ES-I3 (cell line): ENCODE data around the gene NAA25.
A peak's percentile ranks its signal among the peaks of the same experiment; 100 is the strongest.
"Not testable (repeated sequence)": the region's sequence is repeated elsewhere in the genome, so short reads cannot be mapped to it uniquely, and the experiment has no call there.

Experiments
- H3K36me3 ChIP-seq: 2 replicates; pipeline ENCODE4 v1.6.1; 2013; ENCODE audit warnings: mild to moderate bottlenecking, low read length, control low read depth, moderate library complexity; ENCODE audit not compliant: insufficient read depth
- H3K4me1 ChIP-seq: 2 replicates; pipeline ENCODE4 v1.6.1; 2013; ENCODE audit warnings: mild to moderate bottlenecking, control low read depth, low read length; ENCODE audit not compliant: insufficient read depth
- H3K9ac ChIP-seq: 2 replicates; pipeline ENCODE4 v1.6.1; 2013; ENCODE audit warnings: low read depth, mild to moderate bottlenecking, low read length, moderate library complexity
- H3K9me3 ChIP-seq: 2 replicates; pipeline ENCODE4 v1.6.1; 2013; ENCODE audit warnings: mild to moderate bottlenecking, low read length, moderate library complexity; ENCODE audit not compliant: control insufficient read depth, insufficient read depth

The NAA25 gene

DNA sequence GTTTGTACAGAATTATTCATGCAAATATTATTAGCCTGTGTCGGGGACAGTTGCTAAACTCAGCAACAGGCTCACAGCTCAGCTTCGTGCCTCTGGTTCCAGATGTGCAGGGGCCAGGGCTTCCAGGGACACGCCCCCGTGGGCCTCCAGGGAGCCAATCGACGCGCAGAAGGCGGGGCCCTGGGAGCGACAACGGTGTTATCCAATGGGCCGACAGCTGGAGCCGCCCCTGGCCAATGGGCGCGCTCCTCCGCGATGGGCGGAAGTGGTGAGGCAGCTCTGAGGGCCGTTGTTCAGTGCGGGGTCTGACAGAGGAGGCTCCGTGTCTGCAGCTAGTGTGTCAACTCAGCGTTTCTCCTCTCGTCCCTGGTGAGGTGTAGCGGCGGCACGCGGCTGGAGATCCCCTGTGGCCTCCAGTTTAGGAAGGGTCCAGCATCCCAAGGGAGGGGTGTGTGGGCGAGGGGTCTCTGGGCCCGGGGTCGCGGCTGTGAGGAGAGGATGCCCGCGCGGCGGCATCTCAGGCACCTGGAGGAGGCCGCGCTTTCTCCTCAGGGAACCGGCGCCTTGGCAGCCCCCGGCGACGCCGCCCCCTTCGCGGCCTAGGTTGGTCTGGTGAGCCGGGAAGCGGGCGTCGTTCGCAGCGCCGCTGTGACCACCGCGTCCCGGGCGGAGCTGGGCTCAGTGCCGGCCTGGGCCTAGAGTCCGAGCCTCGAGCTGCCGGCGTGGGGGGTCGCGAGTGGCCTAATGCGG lies 16.8 kb upstream of the NAA25 start, which contains the start of gene TRAFD1:
TRAFD1 (plus strand) TSS at position 311 of the 750 bp plus-strand sequence. CDS start 4,963 bp downstream, outside the sequence.
- H3K4me1 ChIP-seq, result peaks cover 4% of the 10 kb centered on the region
- H3K9me3 ChIP-seq, result no peaks in the 10 kb centered on the region
- peak within 1 kb of the TSS; percentile 78; the same call in 1 of the 2 replicates for H3K9ac ChIP-seq
- H3K36me3 ChIP-seq, result no peaks in the 10 kb centered on the region

DNA sequence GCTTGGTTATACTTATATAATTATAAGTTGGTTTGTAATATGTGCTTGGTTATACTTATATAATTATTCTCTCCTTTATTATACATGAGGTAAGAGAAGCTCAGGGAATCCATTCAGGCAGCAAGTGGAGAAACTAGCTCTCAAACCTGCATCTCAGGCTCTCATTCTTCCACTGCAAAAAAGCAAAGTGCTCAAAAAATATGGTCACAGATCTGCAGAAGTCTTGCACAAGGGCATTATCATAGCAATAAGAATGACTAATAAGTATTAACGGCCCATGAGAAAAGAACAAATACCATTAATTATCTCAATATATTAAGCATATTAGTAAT lies 16.3 kb upstream of the NAA25 start:
- Histone ChIP-seq H3K9ac (no peak overlapping the region), H3K4me1 (peaks cover 4% of the 10 kb centered on the region), H3K36me3 (no peaks in the 10 kb centered on the region), H3K9me3 (no peaks in the 10 kb centered on the region)

DNA sequence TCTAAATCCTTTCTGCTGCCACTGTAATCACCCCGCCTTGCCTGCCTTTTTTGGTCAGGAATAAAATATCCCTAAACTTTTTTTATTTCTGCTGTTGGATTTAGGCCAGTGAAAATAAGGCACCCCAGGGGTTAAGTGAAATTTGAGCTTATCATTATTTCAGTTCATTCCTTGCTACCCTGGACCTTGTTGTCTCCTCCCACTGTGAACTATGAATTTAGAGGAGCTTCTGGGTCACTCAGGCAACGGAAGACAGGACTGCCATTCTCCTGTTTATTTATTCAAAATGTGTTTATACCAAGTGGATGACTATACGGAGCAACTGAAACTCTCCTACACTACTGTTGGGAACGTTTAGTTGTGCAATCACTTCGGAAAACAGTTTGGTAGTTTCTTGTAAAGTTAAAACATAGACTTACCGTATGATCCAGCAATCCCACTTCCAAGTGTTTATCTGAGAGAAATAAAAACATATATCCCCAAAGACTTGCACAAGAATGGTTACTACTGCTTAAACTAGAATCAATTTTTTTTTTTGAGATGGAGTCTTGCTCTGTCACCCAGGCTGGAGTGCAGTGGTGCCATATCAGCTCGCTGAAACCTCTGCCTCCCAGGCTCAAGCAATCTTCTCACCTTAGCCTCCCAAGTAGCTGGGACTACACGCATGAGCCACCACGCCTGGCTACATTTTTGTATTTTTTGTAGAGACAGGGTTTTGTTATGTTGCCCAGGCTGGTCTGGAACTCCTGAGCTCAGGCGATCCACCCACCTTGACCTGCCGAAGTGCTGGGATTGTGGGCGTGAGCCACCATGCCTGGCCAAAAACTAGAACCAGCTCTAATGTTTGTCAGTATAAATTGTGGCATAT lies 14.5 kb upstream of the NAA25 start:
- H3K9ac ChIP-seq, result no peak overlapping the region
- H3K36me3 ChIP-seq, result no peaks in the 10 kb centered on the region
- H3K4me1 ChIP-seq, result peaks cover 4% of the 10 kb centered on the region
- no peaks in the 10 kb centered on the region for H3K9me3 ChIP-seq

DNA sequence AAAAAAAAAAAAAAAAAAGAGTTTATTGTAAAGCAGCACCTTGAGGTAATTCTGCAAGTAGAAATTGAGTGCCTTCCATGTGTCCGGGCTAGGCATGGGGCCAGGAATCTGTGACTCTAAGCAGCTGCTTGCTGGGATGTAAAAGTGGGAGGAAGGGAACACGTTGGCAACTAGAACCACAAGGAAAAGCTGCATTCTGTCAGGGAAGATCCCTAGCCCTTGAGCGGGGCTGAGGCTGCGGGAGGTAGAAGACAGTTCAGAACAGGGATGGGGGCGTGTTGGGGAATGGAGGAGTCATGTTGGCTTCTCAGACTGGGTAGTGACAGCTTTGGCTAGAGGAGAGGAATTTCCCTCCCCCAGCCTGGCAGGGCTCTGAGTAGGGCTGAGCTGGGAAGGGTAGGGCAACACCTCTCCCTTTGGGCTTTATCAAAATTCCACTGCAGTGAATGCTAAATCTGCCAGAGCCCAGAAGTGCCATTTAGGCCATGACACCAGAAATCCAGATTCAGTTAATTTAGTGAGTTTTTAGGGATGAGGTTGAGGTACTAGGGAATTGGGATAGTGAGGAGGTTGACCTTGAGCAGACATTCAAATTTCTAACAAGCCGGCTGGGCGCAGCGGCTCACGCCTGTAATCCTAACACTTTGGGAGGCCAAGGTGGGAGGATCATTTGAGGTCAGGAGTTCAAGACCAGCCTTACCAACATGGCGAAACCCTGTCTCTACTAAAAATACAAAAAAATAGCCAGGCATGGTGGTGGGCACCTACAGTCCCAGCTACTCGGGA lies 13.4 kb upstream of the NAA25 start:
- no peak overlapping the region for H3K9ac ChIP-seq
- no peaks in the 10 kb centered on the region for H3K36me3 ChIP-seq
- no peaks in the 10 kb centered on the region for H3K9me3 ChIP-seq
- peaks cover 6% of the 10 kb centered on the region for H3K4me1 ChIP-seq

DNA sequence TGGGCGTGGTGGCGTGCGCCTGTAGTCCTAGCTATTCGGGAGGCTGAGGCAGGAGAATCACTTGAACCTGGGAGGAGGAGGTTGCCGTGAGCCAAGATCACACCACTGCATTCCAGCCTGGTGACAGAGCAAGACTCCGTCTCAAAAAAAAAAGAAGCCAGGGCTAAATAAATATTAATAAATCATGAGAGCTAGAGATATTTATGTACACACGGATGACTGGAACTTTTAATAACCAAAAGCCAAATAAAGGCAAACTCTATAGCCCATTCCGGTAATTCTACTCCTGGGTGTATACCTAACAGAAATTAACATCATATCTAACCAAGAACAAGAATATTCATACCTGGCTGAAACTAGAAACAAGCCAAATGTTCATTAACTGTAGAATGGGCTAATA lies 9.1 kb upstream of the NAA25 start:
- H3K36me3 ChIP-seq, result no peaks in the 10 kb centered on the region
- H3K4me1 ChIP-seq, result peaks cover 11% of the 10 kb centered on the region; the same call in 1 of the 2 replicates
- no peak overlapping the region for H3K9ac ChIP-seq
- no peaks in the 10 kb centered on the region for H3K9me3 ChIP-seq

- Histone ChIP-seq H3K4me1 (peaks cover 14% of the 10 kb centered on the region; the same call in 1 of the 2 replicates), H3K36me3 (no peaks in the 10 kb centered on the region), H3K9me3 (no peaks in the 10 kb centered on the region), H3K9ac (peak overlapping the region; percentile 37; the same call in 1 of the 2 replicates)
These were observed 7.9 kb upstream of the NAA25 start for GRCh38 chr12:112116232-112117060.

DNA sequence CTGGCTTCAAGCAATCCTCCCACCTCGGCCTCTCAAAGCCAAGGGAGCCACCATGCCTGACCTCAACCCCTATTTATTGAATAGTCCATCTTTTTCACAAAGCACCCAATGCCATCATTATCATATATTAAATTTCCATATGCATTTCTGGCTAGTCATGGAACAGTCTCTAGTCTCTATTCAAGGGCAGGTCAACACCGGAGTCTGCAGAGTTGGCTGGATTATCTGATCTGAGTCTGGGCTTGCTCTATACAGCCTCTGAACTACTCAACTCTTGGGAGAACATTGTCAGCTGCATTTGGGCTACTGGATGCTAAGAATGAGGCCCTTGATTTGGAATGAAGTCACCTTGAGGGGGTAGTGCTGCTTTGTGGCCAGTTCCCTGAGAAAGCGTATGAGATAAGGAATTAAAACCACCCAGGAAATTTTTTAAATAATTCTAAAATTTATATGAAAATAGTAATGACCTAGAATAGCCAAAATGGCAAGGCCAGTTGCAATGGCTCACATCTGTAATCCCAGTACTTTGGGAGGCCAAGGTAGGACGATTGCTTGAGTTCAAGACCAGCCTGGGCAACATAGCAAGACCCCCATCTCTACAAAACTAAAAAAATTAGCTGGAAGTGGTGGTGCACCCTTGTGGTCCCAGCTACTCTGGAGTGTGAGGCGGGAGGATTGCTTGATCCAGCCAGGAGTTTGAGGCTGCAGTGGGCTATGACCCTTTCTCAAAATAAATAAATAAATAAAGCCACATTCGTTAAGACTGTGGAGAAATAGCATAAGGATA lies 6.9 kb upstream of the NAA25 start:
- Histone ChIP-seq H3K9ac (no peak overlapping the region), H3K36me3 (no peaks in the 10 kb centered on the region), H3K9me3 (no peaks in the 10 kb centered on the region), H3K4me1 (peaks cover 19% of the 10 kb centered on the region)

DNA sequence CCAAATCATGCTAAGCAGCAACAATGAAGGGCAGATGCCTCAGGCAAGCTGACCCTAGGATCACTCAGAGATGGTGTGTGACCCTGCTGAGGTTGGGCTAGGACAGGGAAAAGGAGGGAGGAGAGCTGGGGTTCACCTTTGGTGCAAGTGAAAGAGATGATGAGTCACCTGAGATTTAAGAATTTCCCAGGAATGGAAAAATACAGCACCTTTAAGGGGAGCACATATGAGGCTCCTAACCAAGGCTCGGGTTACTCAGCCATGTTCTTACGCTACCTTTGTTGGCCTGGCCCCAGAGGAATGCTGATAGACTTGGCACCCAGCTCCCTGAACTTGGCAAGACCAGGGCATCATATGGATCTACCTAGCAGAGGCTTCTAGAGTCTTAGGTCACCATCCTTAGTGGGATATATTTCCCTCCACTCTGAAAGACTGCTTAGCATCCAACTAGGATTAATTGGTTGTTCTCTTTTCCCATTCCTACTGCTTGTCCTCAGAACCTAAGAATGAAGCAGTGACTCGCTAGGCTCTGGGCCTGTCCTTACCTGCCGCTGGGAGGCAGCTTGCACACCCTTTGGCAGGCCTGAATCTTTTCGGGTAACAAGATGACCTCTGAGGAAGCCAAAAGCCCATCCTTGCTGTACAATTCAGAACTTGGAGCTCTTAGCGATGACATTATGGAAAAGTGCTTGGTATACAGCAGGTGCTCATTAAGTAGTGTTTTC lies 4.0 kb upstream of the NAA25 start:
- H3K9me3 ChIP-seq, result no peaks in the 10 kb centered on the region
- peaks cover 19% of the 10 kb centered on the region for H3K4me1 ChIP-seq
- H3K36me3 ChIP-seq, result no peaks in the 10 kb centered on the region
- H3K9ac ChIP-seq, result no peak overlapping the region

DNA sequence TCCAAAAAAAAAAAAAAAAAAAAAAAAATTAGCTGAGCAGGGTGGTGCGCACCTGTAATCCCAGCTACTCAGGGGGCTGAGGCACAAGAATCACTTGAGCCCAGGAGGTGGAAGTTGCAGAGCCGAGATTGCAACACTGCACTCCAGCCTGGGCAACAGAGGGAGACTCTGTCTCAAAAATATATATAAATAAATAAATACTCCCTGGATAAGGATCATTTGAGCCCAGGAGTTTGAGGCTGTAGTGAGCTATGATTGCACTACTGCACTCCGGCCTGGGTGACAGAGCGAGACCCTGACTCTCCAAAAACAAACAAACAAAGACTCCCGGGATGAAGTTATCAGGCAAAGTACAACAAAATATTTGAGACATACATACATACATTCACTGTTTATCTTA lies 3.3 kb upstream of the NAA25 start:
- no peak overlapping the region for H3K9ac ChIP-seq
- H3K36me3 ChIP-seq, result no peaks in the 10 kb centered on the region
- no peaks in the 10 kb centered on the region for H3K9me3 ChIP-seq
- peaks cover 22% of the 10 kb centered on the region for H3K4me1 ChIP-seq

DNA sequence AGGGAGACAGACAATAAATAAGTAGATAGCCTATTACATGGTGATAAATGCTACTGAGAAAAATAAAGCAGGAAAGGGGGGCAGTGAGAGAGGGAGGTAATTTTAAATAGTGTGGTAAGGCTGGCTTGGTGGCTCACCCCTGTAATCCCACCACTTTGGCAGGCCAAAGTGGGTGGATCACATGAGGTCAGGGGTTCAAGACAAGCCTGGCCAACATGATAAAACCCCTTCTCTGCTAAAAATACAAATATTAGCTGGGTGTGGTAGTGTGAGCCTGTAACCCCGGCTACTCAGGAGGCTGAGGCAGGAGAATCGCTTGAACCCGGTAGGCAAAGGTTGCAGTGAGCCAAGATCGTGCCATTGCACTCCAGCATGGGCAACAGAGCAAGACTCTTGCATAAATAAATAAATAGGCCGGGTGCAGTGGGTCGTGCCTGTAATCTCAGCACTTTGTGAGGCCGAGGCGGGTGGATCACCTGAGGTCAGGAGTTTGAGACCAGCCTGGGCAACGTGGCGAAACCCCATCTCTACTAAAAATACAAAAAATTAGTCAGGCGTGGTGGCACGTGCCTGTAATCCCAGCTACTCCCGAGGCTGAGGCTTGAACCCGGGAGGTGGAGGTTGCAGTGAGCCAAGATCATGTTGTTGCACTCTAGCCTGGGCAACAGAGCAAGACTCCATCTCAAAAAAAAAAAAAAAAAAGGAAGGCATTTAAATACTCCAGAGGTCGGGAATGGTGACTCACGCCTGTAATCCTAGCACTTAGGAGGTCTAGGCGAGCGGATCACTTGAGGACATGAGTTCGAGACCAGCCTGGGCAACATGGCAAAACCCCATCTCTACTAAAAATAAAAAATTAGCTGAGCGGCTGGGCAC lies 2.4 kb upstream of the NAA25 start:
- peaks cover 26% of the 10 kb centered on the region for H3K4me1 ChIP-seq
- not testable (repeated sequence) for H3K9ac ChIP-seq

DNA sequence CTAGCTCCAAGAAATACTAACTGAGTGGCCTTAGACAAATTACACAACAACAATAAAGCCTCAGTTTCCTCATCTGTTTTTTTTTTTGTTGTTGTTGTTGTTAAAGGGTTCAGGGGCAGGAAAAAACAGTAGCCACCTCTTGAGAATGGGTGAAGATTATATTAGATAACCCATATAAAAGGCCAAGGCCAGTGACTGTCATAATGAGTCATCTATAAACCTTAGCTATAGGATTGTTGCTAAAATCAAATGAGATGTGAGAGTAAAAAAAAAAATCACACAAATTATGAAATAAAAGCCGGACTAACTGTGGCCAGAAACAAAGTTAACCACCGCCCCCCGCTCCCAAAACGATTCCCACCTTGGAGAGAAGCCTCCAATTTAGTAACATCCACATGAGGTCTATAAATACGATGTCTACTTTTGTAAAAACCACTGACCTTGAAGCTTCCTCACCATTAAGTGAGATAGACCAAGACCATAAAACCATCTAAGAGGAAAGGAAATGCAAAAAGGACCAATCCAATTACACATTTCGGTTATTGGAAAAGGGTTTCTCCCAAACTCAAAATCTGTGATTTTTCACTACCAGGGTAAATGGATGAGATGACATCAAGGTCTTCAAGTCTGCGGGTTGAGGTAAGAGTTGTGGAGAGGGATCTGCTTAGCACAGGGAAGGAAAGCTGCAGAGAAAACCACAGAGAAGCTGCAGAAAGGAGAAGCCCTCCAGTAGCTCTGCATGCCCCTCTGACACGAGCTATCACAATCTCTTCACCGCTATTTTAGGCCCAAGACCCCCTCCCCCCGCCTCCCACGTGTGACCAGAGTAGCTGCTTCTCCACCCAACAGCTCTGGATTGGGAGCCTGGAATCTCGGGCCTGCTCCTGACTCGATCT lies 1.0 kb downstream of the NAA25 start:
- H3K9ac ChIP-seq, result peak overlapping the region; percentile 78
- H3K4me1 ChIP-seq, result peaks cover 41% of the 10 kb centered on the region
- H3K36me3 ChIP-seq, result peaks cover 5% of the 10 kb centered on the region; the same call in 1 of the 2 replicates
- no peaks in the 10 kb centered on the region for H3K9me3 ChIP-seq

More for the DNA sequence above, 2.4 kb upstream of the NAA25 start:
- H3K9me3 ChIP-seq, H3K36me3 ChIP-seq: not testable (repeated sequence)
